Activated CD4-positive, alpha-beta T cell treated with anti-CD3 and anti-CD28 coated beads, Interleukin-2, amount 10 ng/mL, durations not matched to agents 7 days and 5 days (primary cell): ENCODE results near the gene RBM15. TPM values are rescaled to one million over a fixed set of nuclear protein-coding genes. Genes with fewer than 3 reads are reported as not detected.

Experiments
- total RNA-seq, 2 experiments: library from RNA; stranded (reverse); gene quantifications; one replicate each; pipeline ENCODE4 v1.2.3, GENCODE V29; 2021

The RBM15 gene
- total RNA-seq, 2 experiments from 2014 or later: 69.9 to 71.2 TPM

Other genes starting within 250 kb of the RBM15 start
- gene UBL4B, start 226.9 kb upstream of the RBM15 start, total RNA-seq: not detected
- gene SLC6A17, start 188.9 kb upstream of the RBM15 start, total RNA-seq: not detected
- 1 to 10 TPM; 7.1 to 8.2 TPM for gene KCNC4, start 129.1 kb upstream of the RBM15 start, total RNA-seq
- gene SLC16A4, start 51.6 kb downstream of the RBM15 start, total RNA-seq: under 1 TPM in 1 of 2 experiments, not detected in 1; 0.27 TPM
- 100 to 1,000 TPM; 113 to 120 TPM for gene LAMTOR5, start 68.3 kb downstream of the RBM15 start, total RNA-seq
- not detected for gene PROK1, start 111.8 kb downstream of the RBM15 start, total RNA-seq
- gene KCNA10, start 179.8 kb downstream of the RBM15 start, total RNA-seq: not detected